ENCODE results near the gene KLHL26. TPM values are rescaled to one million over a fixed set of nuclear protein-coding genes. Genes with fewer than 3 reads are reported as not detected.
A peak's percentile ranks its signal among the peaks of the same experiment; 100 is the strongest.

KLHL26 gene
- polyA plus RNA-seq, 2 donors = 1.8 to 2.0 TPM

DNA sequence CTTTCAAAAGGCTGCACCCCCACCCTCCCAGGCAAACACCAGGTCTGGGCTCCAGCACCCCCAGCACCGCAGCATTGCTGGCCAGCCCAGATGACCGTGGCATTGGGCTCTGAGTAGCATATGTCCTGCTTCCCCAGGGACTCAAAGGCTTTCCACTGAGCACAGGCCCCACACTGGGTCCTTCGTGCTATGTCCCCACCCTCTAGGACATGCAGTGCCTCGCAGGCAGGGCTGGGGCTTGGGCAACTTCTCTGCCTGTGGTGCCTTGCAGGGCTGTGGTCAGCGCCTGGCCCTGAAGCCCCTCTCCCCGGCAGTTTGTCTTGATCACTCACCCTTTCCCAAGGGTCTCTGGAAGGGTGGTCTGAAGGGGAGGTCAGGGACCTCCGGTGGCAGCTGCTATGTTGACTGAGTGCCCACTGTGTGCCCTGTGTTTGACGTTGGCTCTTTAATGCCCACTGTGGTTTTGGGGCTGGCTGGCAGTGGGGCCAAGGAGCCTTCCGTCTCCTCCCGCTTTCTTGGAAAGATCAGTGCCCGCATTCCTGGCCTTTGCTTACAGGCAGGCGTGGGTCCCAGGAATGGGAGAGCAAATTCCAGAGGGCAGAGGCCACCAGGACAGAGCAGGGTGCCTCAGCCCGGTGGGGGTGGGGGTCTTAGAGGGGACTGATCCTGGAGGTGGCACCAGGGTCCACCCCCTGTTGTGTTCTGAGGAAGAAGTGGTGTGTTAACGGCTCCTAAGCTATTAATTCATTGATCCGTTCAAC lies 26.3 kb downstream of the KLHL26 start:
- Histone ChIP-seq H3K36me3 (ENCODE audit: control insufficient read depth in 2 of 2, insufficient read depth in 2 of 2, low read length in 1 of 2) (peaks cover 0 to 10% of the 10 kb centered on the region in 2 donors), H3K4me3 (ENCODE audit: low read depth in 1 of 2, low read length in 2 of 2) (no peak overlapping the region), H3K27ac (ENCODE audit: low read depth in 2 of 2, low read length in 1 of 2) (peak overlapping the region; percentile 15 to 27), H3K9me3 (ENCODE audit: control insufficient read depth in 2 of 2, insufficient read depth in 1 of 2, low read depth in 1 of 2, low read length in 1 of 2) (peaks cover 0 to 7% of the 10 kb centered on the region in 2 donors), H3K27me3 (ENCODE audit: control insufficient read depth in 1 of 2, insufficient read depth in 2 of 2, low read length in 2 of 2) (no peaks in the 10 kb centered on the region), H3K4me1 (ENCODE audit: control insufficient read depth in 2 of 2, insufficient read depth in 2 of 2, low read length in 1 of 2) (peaks cover 6% of the 10 kb centered on the region in 2 donors)
- WGBS, 2 donors = 73 to 75% methylated on average over 15 of the region's 15 CpGs

- H3K4me1 ChIP-seq (ENCODE audit: control insufficient read depth in 2 of 2, insufficient read depth in 2 of 2, low read length in 1 of 2) = peaks cover 2 to 6% of the 10 kb centered on the region in 2 donors
- WGBS, 2 donors = 77 to 80% methylated on average over 14 of the region's 14 CpGs
- no peak overlapping the region for H3K4me3 ChIP-seq (ENCODE audit: low read depth in 1 of 2, low read length in 2 of 2)
- H3K36me3 ChIP-seq (ENCODE audit: control insufficient read depth in 2 of 2, insufficient read depth in 2 of 2, low read length in 1 of 2) = peaks cover 0 to 18% of the 10 kb centered on the region in 2 donors
- peaks cover 0 to 10% of the 10 kb centered on the region in 2 donors for H3K9me3 ChIP-seq (ENCODE audit: control insufficient read depth in 2 of 2, insufficient read depth in 1 of 2, low read depth in 1 of 2, low read length in 1 of 2)
- no peak overlapping the region for H3K27ac ChIP-seq (ENCODE audit: low read depth in 2 of 2, low read length in 1 of 2)
- no peaks in the 10 kb centered on the region for H3K27me3 ChIP-seq (ENCODE audit: control insufficient read depth in 1 of 2, insufficient read depth in 2 of 2, low read length in 2 of 2)
These were observed 27.2 kb downstream of the KLHL26 start for GRCh38 chr19:18663940-18664530.

DNA sequence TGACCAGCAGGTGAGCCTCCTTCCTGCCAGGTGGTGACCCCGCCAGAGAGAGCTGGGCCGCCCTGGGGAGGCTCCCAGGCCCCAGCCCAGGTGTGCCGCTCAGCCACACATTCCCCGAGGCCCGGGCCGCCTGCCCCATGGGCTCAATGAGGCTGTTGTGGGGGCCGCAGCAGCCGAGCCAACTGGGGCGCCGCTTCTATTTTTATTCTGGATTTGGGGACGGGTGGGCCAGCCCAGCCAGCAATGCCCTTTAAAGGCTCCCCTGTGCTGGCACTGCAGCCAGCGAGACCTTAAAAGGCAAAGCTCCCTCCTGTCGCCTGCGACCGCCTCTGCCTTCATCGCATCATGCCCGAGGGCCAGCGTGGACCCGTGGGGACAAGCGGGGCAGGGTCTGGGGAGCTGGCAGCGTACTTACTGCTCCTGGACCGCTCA lies 29.0 kb downstream of the KLHL26 start:
- 82 to 84% methylated on average over 20 to 22 of the region's 22 CpGs for WGBS, 2 donors
- Histone ChIP-seq H3K9me3 (ENCODE audit: control insufficient read depth in 2 of 2, insufficient read depth in 1 of 2, low read depth in 1 of 2, low read length in 1 of 2) (peaks cover 0 to 10% of the 10 kb centered on the region in 2 donors), H3K27ac (ENCODE audit: low read depth in 2 of 2, low read length in 1 of 2) (peak overlapping the region in 1 of 2 donors; percentile 58), H3K27me3 (ENCODE audit: control insufficient read depth in 1 of 2, insufficient read depth in 2 of 2, low read length in 2 of 2) (no peaks in the 10 kb centered on the region), H3K4me1 (ENCODE audit: control insufficient read depth in 2 of 2, insufficient read depth in 2 of 2, low read length in 1 of 2) (peaks cover 2 to 3% of the 10 kb centered on the region in 2 donors), H3K36me3 (ENCODE audit: control insufficient read depth in 2 of 2, insufficient read depth in 2 of 2, low read length in 1 of 2) (peaks cover 0 to 22% of the 10 kb centered on the region in 2 donors), H3K4me3 (ENCODE audit: low read depth in 1 of 2, low read length in 2 of 2) (no peak overlapping the region)

DNA sequence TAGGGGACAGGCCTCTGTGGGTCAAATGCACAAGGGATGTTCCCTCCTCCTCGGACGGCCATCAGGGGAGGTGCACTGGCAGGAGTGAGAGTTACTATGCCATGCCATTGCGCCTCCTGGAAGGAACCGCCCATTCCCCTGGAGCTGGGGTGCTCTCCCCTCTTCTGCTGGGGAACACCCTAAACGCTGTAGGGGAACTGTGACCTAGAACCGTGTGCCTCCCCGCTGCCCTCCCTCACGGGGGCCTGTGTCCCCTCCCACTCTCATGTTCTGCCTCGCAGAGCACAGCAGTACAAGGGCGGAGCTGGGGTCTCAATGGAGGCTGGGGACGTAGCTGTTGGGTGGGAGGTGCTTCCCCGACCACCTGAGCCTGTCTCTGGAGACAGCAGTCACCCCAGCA lies 29.5 kb downstream of the KLHL26 start:
- Histone ChIP-seq H3K36me3 (ENCODE audit: control insufficient read depth in 2 of 2, insufficient read depth in 2 of 2, low read length in 1 of 2) (peaks cover 0 to 25% of the 10 kb centered on the region in 2 donors), H3K27me3 (ENCODE audit: control insufficient read depth in 1 of 2, insufficient read depth in 2 of 2, low read length in 2 of 2) (no peaks in the 10 kb centered on the region), H3K9me3 (ENCODE audit: control insufficient read depth in 2 of 2, insufficient read depth in 1 of 2, low read depth in 1 of 2, low read length in 1 of 2) (peaks cover 0 to 10% of the 10 kb centered on the region in 2 donors), H3K4me1 (ENCODE audit: control insufficient read depth in 2 of 2, insufficient read depth in 2 of 2, low read length in 1 of 2) (peaks cover 0 to under 1% of the 10 kb centered on the region in 2 donors), H3K4me3 (ENCODE audit: low read depth in 1 of 2, low read length in 2 of 2) (no peak overlapping the region), H3K27ac (ENCODE audit: low read depth in 2 of 2, low read length in 1 of 2) (peak overlapping the region in 1 of 2 donors; percentile 58)
- 77% methylated on average over 12 of the region's 12 CpGs for WGBS, 2 donors

DNA sequence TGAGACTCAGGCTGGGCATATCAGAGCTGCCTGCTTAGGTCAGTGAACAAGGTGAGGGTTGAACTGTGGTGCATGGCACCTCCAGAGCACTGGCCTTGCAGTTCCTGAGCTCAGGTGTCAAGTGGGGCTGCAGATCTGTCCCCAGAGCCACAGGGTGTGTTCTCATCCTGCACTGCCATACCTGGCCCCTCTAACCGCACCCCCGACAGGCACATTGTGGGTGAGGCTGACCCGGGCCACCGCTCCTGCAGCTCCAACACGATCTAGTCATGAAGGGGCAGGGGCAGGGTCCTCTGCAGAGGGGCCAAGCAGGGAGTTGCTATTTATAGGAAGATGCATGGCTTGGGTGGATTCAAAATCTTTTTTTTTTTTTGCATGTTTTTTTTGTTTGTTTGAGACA lies 30.0 kb downstream of the KLHL26 start:
- peaks cover 0 to 25% of the 10 kb centered on the region in 2 donors for H3K36me3 ChIP-seq (ENCODE audit: control insufficient read depth in 2 of 2, insufficient read depth in 2 of 2, low read length in 1 of 2)
- no peaks in the 10 kb centered on the region for H3K27me3 ChIP-seq (ENCODE audit: control insufficient read depth in 1 of 2, insufficient read depth in 2 of 2, low read length in 2 of 2)
- no peak overlapping the region for H3K4me3 ChIP-seq (ENCODE audit: low read depth in 1 of 2, low read length in 2 of 2)
- peaks cover under 1 to 2% of the 10 kb centered on the region in 2 donors for H3K4me1 ChIP-seq (ENCODE audit: control insufficient read depth in 2 of 2, insufficient read depth in 2 of 2, low read length in 1 of 2)
- 91 to 95% methylated on average over 5 of the region's 5 CpGs for WGBS, 2 donors
- H3K9me3 ChIP-seq (ENCODE audit: control insufficient read depth in 2 of 2, insufficient read depth in 1 of 2, low read depth in 1 of 2, low read length in 1 of 2) = peaks cover 0 to 10% of the 10 kb centered on the region in 2 donors
- no peak overlapping the region for H3K27ac ChIP-seq (ENCODE audit: low read depth in 2 of 2, low read length in 1 of 2)

- H3K36me3 ChIP-seq (ENCODE audit: control insufficient read depth in 2 of 2, insufficient read depth in 2 of 2, low read length in 1 of 2) = peaks cover 0 to 25% of the 10 kb centered on the region in 2 donors
- H3K4me3 ChIP-seq (ENCODE audit: low read depth in 1 of 2, low read length in 2 of 2) = no peak overlapping the region
- H3K27me3 ChIP-seq (ENCODE audit: control insufficient read depth in 1 of 2, insufficient read depth in 2 of 2, low read length in 2 of 2) = no peaks in the 10 kb centered on the region
- H3K9me3 ChIP-seq (ENCODE audit: control insufficient read depth in 2 of 2, insufficient read depth in 1 of 2, low read depth in 1 of 2, low read length in 1 of 2) = peaks cover 0 to 10% of the 10 kb centered on the region in 2 donors
- H3K4me1 ChIP-seq (ENCODE audit: control insufficient read depth in 2 of 2, insufficient read depth in 2 of 2, low read length in 1 of 2) = peaks cover 2 to 4% of the 10 kb centered on the region in 2 donors
- H3K27ac ChIP-seq (ENCODE audit: low read depth in 2 of 2, low read length in 1 of 2) = no peak overlapping the region
- WGBS, 2 donors = 96 to 98% methylated on average over 55 of the region's 55 CpGs
These were observed 30.9 kb downstream of the KLHL26 start for GRCh38 chr19:18667531-18668251.

GRCh38 chr19:18668252-18668631 lies 31.4 kb downstream of the KLHL26 start:
- Histone ChIP-seq H3K9me3 (ENCODE audit: control insufficient read depth in 2 of 2, insufficient read depth in 1 of 2, low read depth in 1 of 2, low read length in 1 of 2) (peaks cover 0 to 10% of the 10 kb centered on the region in 2 donors), H3K27me3 (ENCODE audit: control insufficient read depth in 1 of 2, insufficient read depth in 2 of 2, low read length in 2 of 2) (no peaks in the 10 kb centered on the region), H3K36me3 (ENCODE audit: control insufficient read depth in 2 of 2, insufficient read depth in 2 of 2, low read length in 1 of 2) (peaks cover 0 to 25% of the 10 kb centered on the region in 2 donors), H3K4me3 (ENCODE audit: low read depth in 1 of 2, low read length in 2 of 2) (no peak overlapping the region), H3K4me1 (ENCODE audit: control insufficient read depth in 2 of 2, insufficient read depth in 2 of 2, low read length in 1 of 2) (peaks cover 2 to 4% of the 10 kb centered on the region in 2 donors), H3K27ac (ENCODE audit: low read depth in 2 of 2, low read length in 1 of 2) (no peak overlapping the region)
- WGBS, 2 donors = 95 to 97% methylated on average over 31 to 38 of the region's 38 CpGs

- H3K4me3 ChIP-seq (ENCODE audit: low read depth in 1 of 2, low read length in 2 of 2) = no peak overlapping the region
- peaks cover 2 to 4% of the 10 kb centered on the region in 2 donors for H3K4me1 ChIP-seq (ENCODE audit: control insufficient read depth in 2 of 2, insufficient read depth in 2 of 2, low read length in 1 of 2)
- H3K27me3 ChIP-seq (ENCODE audit: control insufficient read depth in 1 of 2, insufficient read depth in 2 of 2, low read length in 2 of 2) = no peaks in the 10 kb centered on the region
- 96% methylated on average over 56 to 58 of the region's 58 CpGs for WGBS, 2 donors
- H3K36me3 ChIP-seq (ENCODE audit: control insufficient read depth in 2 of 2, insufficient read depth in 2 of 2, low read length in 1 of 2) = peaks cover 0 to 25% of the 10 kb centered on the region in 2 donors
- H3K27ac ChIP-seq (ENCODE audit: low read depth in 2 of 2, low read length in 1 of 2) = peak overlapping the region in 1 of 2 donors; percentile 11
- peaks cover 0 to 10% of the 10 kb centered on the region in 2 donors for H3K9me3 ChIP-seq (ENCODE audit: control insufficient read depth in 2 of 2, insufficient read depth in 1 of 2, low read depth in 1 of 2, low read length in 1 of 2)
These were observed 32.1 kb downstream of the KLHL26 start for GRCh38 chr19:18668744-18669523.

GRCh38 chr19:18669524-18669817 lies 32.6 kb downstream of the KLHL26 start:
- peaks cover 0 to 25% of the 10 kb centered on the region in 2 donors for H3K36me3 ChIP-seq (ENCODE audit: control insufficient read depth in 2 of 2, insufficient read depth in 2 of 2, low read length in 1 of 2)
- peaks cover 2 to 4% of the 10 kb centered on the region in 2 donors for H3K4me1 ChIP-seq (ENCODE audit: control insufficient read depth in 2 of 2, insufficient read depth in 2 of 2, low read length in 1 of 2)
- no peaks in the 10 kb centered on the region for H3K27me3 ChIP-seq (ENCODE audit: control insufficient read depth in 1 of 2, insufficient read depth in 2 of 2, low read length in 2 of 2)
- H3K27ac ChIP-seq (ENCODE audit: low read depth in 2 of 2, low read length in 1 of 2) = peak overlapping the region in 1 of 2 donors; percentile 11
- WGBS, 2 donors = 85% methylated on average over 12 of the region's 12 CpGs
- no peak overlapping the region for H3K4me3 ChIP-seq (ENCODE audit: low read depth in 1 of 2, low read length in 2 of 2)
- H3K9me3 ChIP-seq (ENCODE audit: control insufficient read depth in 2 of 2, insufficient read depth in 1 of 2, low read depth in 1 of 2, low read length in 1 of 2) = peaks cover 0 to 10% of the 10 kb centered on the region in 2 donors

Data from esophagus (tissue), 2 donors.